OCI-LY7 (cell line): ENCODE results near the gene CLSTN1. TPM values are rescaled to one million over a fixed set of nuclear protein-coding genes. Genes with fewer than 3 reads are reported as not detected.

Experiments used
- BruUV-seq: library from RNA; stranded (reverse); fragments of 400-500 nt; replicated peaks from 2 replicates; lab custom pipeline; 2021; lab: Mats Ljungman, UMichigan
- CTCF ChIA-PET: fragments of 300-600 bp; sonication (Branson Sonifier 250); formaldehyde crosslinking; loops from one replicate; lab custom pipeline; 2022; ENCODE audit warnings: antibody characterized with exemption; ENCODE audit not compliant: unreplicated experiment; lab: Charles Lee
- POLR2A ChIA-PET: fragments of 300-600 bp; sonication (Branson Sonifier 250); formaldehyde crosslinking; loops from one replicate; lab custom pipeline; 2022; ENCODE audit warnings: antibody characterized with exemption; lab: Charles Lee
- DNase-seq: peaks from one replicate; pipeline ENCODE4 v3.0.0-alpha.2; 2015; ENCODE audit warnings: low spot score
- H2AFZ ChIP-seq: fragments of 200-600 bp; sonication (generic), shearing (Covaris generic); 2 replicates; pipeline ENCODE4 v1.6.1; 2014; ENCODE audit warnings: mild to moderate bottlenecking, antibody characterized with exemption, low read length, moderate library complexity
- H3K27ac ChIP-seq: fragments of 200-600 bp; sonication (generic); 2 replicates; pipeline ENCODE4 v1.5.1; 2014; ENCODE audit warnings: mixed run types, low read depth, mild to moderate bottlenecking, moderate library complexity, low read length, inconsistent platforms; ENCODE audit not compliant: poor library complexity, severe bottlenecking
- H3K36me3 ChIP-seq: fragments of 200-600 bp; sonication (generic); 2 replicates; pipeline ENCODE4 v1.6.1; 2014; ENCODE audit warnings: mild to moderate bottlenecking, antibody characterized with exemption, low read length, moderate library complexity, mixed read lengths; ENCODE audit not compliant: insufficient read depth
- H3K4me1 ChIP-seq: fragments of 200-600 bp; sonication (generic); 2 replicates; pipeline ENCODE4 v1.5.1; 2014; ENCODE audit warnings: mild to moderate bottlenecking, low read length; ENCODE audit not compliant: insufficient read depth, poor library complexity, severe bottlenecking
- H3K4me2 ChIP-seq: fragments of 200-600 bp; sonication (generic); 2 replicates; pipeline ENCODE4 v1.6.1; 2014; ENCODE audit warnings: mild to moderate bottlenecking, low read length
- H3K4me3 ChIP-seq: fragments of 200-600 bp; sonication (generic); 2 replicates; pipeline ENCODE4 v1.5.1; 2014; ENCODE audit warnings: mild to moderate bottlenecking, low read depth, low read length; ENCODE audit not compliant: poor library complexity, severe bottlenecking
- H3K79me2 ChIP-seq: fragments of 200-600 bp; sonication (generic); 2 replicates; pipeline ENCODE4 v1.6.1; 2016; ENCODE audit warnings: low read depth, mild to moderate bottlenecking, low read length, moderate library complexity, mixed read lengths; ENCODE audit not compliant: insufficient read depth
- H3K9me2 ChIP-seq: fragments of 200-600 bp; sonication (generic); 2 replicates; pipeline ENCODE4 v1.6.1; 2016; ENCODE audit warnings: mild to moderate bottlenecking, low read length, mixed read lengths; ENCODE audit not compliant: insufficient read depth
- H3K9me3 ChIP-seq: fragments of 200-600 bp; sonication (generic); 2 replicates; pipeline ENCODE4 v1.6.1; 2014; ENCODE audit warnings: mild to moderate bottlenecking, mixed run types, low read length, mixed read lengths
- H4K20me1 ChIP-seq: fragments of 200-600 bp; sonication (generic); 2 replicates; pipeline ENCODE4 v1.6.1; 2014; ENCODE audit warnings: mild to moderate bottlenecking, antibody characterized with exemption, low read length, moderate library complexity, mixed read lengths; ENCODE audit not compliant: insufficient read depth
- CTCF ChIP-seq: fragments of 200-600 bp; sonication (generic); conservative IDR thresholded peaks from 2 replicates; pipeline ENCODE4 v1.5.1; 2014; ENCODE audit warnings: mild to moderate bottlenecking, antibody characterized with exemption, low read length, moderate library complexity, mixed read lengths
- EZH2phosphoT487 ChIP-seq: fragments of 200-600 bp; sonication (generic); IDR thresholded peaks from 2 replicates; pipeline ENCODE4 v1.6.1; 2018; ENCODE audit warnings: low read depth, borderline replicate concordance, mild to moderate bottlenecking, mixed run types, antibody characterized with exemption, low read length, moderate library complexity, mixed read lengths
- intact Hi-C: fragments of 100-400 bp; cut with micrococcal nuclease; formaldehyde crosslinking; loops from one replicate; pipeline ENCODE4 v1.10.0; 2022; ENCODE audit not compliant: unreplicated experiment
- total RNA-seq, 2 experiments: library from RNA; depleted of rRNA in 1 of 2; stranded (reverse); fragments of >200 nt in 1 of 2; shearing (Covaris generic) in 1 of 2; gene quantifications; 2 replicates each; pipeline ENCODE4 v1.2.3, GENCODE V29; 2014 to 2022

CLSTN1 gene
- total RNA-seq, 2 experiments from 2014 or later: 58.6 to 124 TPM

- peak overlapping the region; percentile 63 for H3K4me3 ChIP-seq
- no peaks in the 10 kb centered on the region for H3K9me3 ChIP-seq
- H3K27ac ChIP-seq: peak overlapping the region; percentile 97
- H3K4me1 ChIP-seq: peaks cover 70% of the 10 kb centered on the region
- H4K20me1 ChIP-seq: no peaks in the 10 kb centered on the region
- peaks cover 14% of the 10 kb centered on the region for H3K36me3 ChIP-seq
- no peak overlapping the region for H2AFZ ChIP-seq
- TF ChIP-seq EZH2phosphoT487: no peak
- no peak for TF ChIP-seq CTCF
- BruUV-seq: no TSS peak
- no peaks in the 10 kb centered on the region for H3K9me2 ChIP-seq
- DNase-seq: no peak
- peak overlapping the region; percentile 83 for H3K4me2 ChIP-seq
- intact Hi-C loops: loop anchor here (2.0 kb wide), 2 partner anchors 157 to 159 kb away; partner anchors contain the start of genes LZIC and NMNAT1
- ChIA-PET POLR2A (interaction anchor here (0.6 to 8.5 kb wide), 9 partner anchors 35 to 252 kb away, joined by 6 to 141 read pairs (median 15); no protein-coding TSS in a partner anchor), CTCF (interaction anchor here (0.8 to 4.5 kb wide), 8 partner anchors 34 to 170 kb away, joined by 3 to 53 read pairs (median 4); no protein-coding TSS in a partner anchor)
- peaks cover 92% of the 10 kb centered on the region for H3K79me2 ChIP-seq
Observed at GRCh38 chr1:9785406-9785805, 38.4 kb downstream of the CLSTN1 start.

GRCh38 chr1:9784508-9785133, 39.1 kb downstream of the CLSTN1 start:
- peaks cover 6% of the 10 kb centered on the region for H3K36me3 ChIP-seq
- peak; percentile 88 for DNase-seq
- H3K4me1 ChIP-seq: peaks cover 70% of the 10 kb centered on the region
- H2AFZ ChIP-seq: no peak overlapping the region
- H3K4me2 ChIP-seq: peak overlapping the region; percentile 83
- H3K9me2 ChIP-seq: no peaks in the 10 kb centered on the region
- TF ChIP-seq EZH2phosphoT487: no peak
- TF ChIP-seq CTCF: peak; percentile 99
- CTCF ChIA-PET: interaction anchor here (0.6 to 4.5 kb wide), 9 partner anchors 35 to 158 kb away, joined by 3 to 53 read pairs (median 4); no protein-coding TSS in a partner anchor
- H3K4me3 ChIP-seq: peak overlapping the region; percentile 37
- no peaks in the 10 kb centered on the region for H3K9me3 ChIP-seq
- H3K27ac ChIP-seq: peak overlapping the region; percentile 97
- peaks cover 92% of the 10 kb centered on the region for H3K79me2 ChIP-seq
- POLR2A ChIA-PET: interaction anchor here (0.5 to 8.5 kb wide), 15 partner anchors 10 to 657 kb away, joined by 3 to 141 read pairs (median 5); partner anchors contain the start of gene PIK3CD
- intact Hi-C loops: loop anchor here (1.0 to 2.0 kb wide), 5 partner anchors 38 to 248 kb away; partner anchors contain the start of genes LZIC, NMNAT1 and UBE4B
- no TSS peak for BruUV-seq
- H4K20me1 ChIP-seq: no peaks in the 10 kb centered on the region

- DNase-seq: no peak
- H3K9me2 ChIP-seq: no peaks in the 10 kb centered on the region
- no peak overlapping the region for H3K27ac ChIP-seq
- no peaks in the 10 kb centered on the region for H3K9me3 ChIP-seq
- H3K36me3 ChIP-seq: no peaks in the 10 kb centered on the region
- no peaks in the 10 kb centered on the region for H4K20me1 ChIP-seq
- TF ChIP-seq EZH2phosphoT487 (no peak), CTCF (no peak)
- CTCF ChIA-PET: no interaction called here
- H3K79me2 ChIP-seq: peaks cover 90% of the 10 kb centered on the region
- H3K4me3 ChIP-seq: no peak overlapping the region
- no peak overlapping the region for H2AFZ ChIP-seq
- no peak overlapping the region for H3K4me2 ChIP-seq
- intact Hi-C loops: no loop called here
- H3K4me1 ChIP-seq: peaks cover 53% of the 10 kb centered on the region
- no TSS peak for BruUV-seq
- POLR2A ChIA-PET: interaction anchor here (0.9 to 8.5 kb wide), 4 partner anchors 18 to 81 kb away, joined by 3 to 141 read pairs (median 4); no protein-coding TSS in a partner anchor
Observed at GRCh38 chr1:9782897-9783296, 40.9 kb downstream of the CLSTN1 start.
